A549 (cell line): ENCODE data around the gene ARHGAP42.

Experiments used
- CTCF ChIP-seq: fragments of >200 bp; sonication (Bioruptor Twin); formaldehyde crosslinking; IDR thresholded peaks from 3 replicates; pipeline ENCODE4 v1.5.1; 2016
- EP300 ChIP-seq, 2 experiments: fragments of >200 bp; sonication (Bioruptor Twin); formaldehyde crosslinking; IDR thresholded peaks; 2 replicates in 1 of 2; 3 replicates in 1 of 2; pipeline ENCODE4 v1.6.1; 2016 to 2017
- FOSL2 ChIP-seq, 2 experiments: fragments of 450-650 bp in 1 of 2; fragments of >200 bp in 1 of 2; sonication (Bioruptor Twin) in 1 of 2; formaldehyde crosslinking; IDR thresholded peaks; 2 replicates each; pipeline versions ENCODE4 v1.5.0 to v1.6.1; 2016 to 2020; ENCODE audit warnings: mild to moderate bottlenecking in 1 of 2, moderate library complexity in 1 of 2
- JUN ChIP-seq, 2 experiments: fragments of >200 bp; sonication (Bioruptor Twin); formaldehyde crosslinking; IDR thresholded peaks; 2 replicates in 1 of 2; 3 replicates in 1 of 2; pipeline ENCODE4 v1.6.1; 2016 to 2017
- MYC ChIP-seq: IDR thresholded peaks from 2 replicates; pipeline ENCODE4 v1.6.1; 2012; ENCODE audit warnings: mild to moderate bottlenecking, inconsistent platforms, low read length, improper control_type of control experiment, borderline replicate concordance
- POLR2A ChIP-seq: IDR thresholded peaks from 2 replicates; pipeline ENCODE4 v1.6.1; 2012; ENCODE audit warnings: mild to moderate bottlenecking, low read length
- RCOR1 ChIP-seq: fragments of 150-350 bp; IDR thresholded peaks from 2 replicates; pipeline ENCODE4 v1.6.1; 2014; ENCODE audit warnings: antibody characterized with exemption, low read length, low read depth
- REST ChIP-seq: fragments of 200-600 bp; sonication (generic); IDR thresholded peaks from 2 replicates; pipeline ENCODE4 v1.6.1; 2016; ENCODE audit warnings: antibody characterized with exemption, mild to moderate bottlenecking, moderate library complexity
- RFX5 ChIP-seq: fragments of 450-650 bp; IDR thresholded peaks from 2 replicates; pipeline ENCODE4 v1.7.1; 2014; ENCODE audit warnings: antibody characterized with exemption, mild to moderate bottlenecking, moderate library complexity
- ZFP36 ChIP-seq: fragments of 450-650 bp; IDR thresholded peaks from 2 replicates; pipeline ENCODE4 v1.6.1; 2014; ENCODE audit warnings: borderline replicate concordance; ENCODE audit not compliant: partially characterized antibody

- TF ChIP-seq CTCF (no peak), RCOR1 (no peak), REST (no peak), EP300 (IDR thresholded peaks at IDR 0.05) (no peak), FOSL2 (IDR thresholded peaks at IDR 0.05) (no peak), FOSL2 (CRISPR knock-in tag; IDR thresholded peaks at IDR 0.05) (no peak), ZFP36 (no peak), RFX5 (no peak), MYC (no peak), POLR2A (no peak), JUN (IDR thresholded peaks at IDR 0.05) (no peak)
Measured at GRCh38 chr11:100726680-100727079, 39.6 kb downstream of the ARHGAP42 start.
